ENCODE data around the gene ASCL1.

DNA sequence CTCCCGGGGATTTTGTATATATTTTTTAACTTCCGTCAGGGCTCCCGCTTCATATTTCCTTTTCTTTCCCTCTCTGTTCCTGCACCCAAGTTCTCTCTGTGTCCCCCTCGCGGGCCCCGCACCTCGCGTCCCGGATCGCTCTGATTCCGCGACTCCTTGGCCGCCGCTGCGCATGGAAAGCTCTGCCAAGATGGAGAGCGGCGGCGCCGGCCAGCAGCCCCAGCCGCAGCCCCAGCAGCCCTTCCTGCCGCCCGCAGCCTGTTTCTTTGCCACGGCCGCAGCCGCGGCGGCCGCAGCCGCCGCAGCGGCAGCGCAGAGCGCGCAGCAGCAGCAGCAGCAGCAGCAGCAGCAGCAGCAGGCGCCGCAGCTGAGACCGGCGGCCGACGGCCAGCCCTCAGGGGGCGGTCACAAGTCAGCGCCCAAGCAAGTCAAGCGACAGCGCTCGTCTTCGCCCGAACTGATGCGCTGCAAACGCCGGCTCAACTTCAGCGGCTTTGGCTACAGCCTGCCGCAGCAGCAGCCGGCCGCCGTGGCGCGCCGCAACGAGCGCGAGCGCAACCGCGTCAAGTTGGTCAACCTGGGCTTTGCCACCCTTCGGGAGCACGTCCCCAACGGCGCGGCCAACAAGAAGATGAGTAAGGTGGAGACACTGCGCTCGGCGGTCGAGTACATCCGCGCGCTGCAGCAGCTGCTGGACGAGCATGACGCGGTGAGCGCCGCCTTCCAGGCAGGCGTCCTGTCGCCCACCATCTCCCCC lies 777 bp downstream of the ASCL1 start:
- TF ChIP-seq, protein P1, sequence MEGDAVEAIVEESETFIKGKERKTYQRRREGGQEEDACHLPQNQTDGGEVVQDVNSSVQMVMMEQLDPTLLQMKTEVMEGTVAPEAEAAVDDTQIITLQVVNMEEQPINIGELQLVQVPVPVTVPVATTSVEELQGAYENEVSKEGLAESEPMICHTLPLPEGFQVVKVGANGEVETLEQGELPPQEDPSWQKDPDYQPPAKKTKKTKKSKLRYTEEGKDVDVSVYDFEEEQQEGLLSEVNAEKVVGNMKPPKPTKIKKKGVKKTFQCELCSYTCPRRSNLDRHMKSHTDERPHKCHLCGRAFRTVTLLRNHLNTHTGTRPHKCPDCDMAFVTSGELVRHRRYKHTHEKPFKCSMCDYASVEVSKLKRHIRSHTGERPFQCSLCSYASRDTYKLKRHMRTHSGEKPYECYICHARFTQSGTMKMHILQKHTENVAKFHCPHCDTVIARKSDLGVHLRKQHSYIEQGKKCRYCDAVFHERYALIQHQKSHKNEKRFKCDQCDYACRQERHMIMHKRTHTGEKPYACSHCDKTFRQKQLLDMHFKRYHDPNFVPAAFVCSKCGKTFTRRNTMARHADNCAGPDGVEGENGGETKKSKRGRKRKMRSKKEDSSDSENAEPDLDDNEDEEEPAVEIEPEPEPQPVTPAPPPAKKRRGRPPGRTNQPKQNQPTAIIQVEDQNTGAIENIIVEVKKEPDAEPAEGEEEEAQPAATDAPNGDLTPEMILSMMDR (IDR thresholded peaks at IDR 0.05 in 8 of 11, conservative IDR thresholded peaks at IDR 0.05 in 3 of 11): no peak
- no peak for TF ChIP-seq POLR2A (IDR thresholded peaks at IDR 0.05)
- TF ChIP-seq POLR2AphosphoS5 (IDR thresholded peaks at IDR 0.05): no peak
